SK-N-SH (cell line): ENCODE measurements around the gene MAPK11. TPM values are rescaled to one million over a fixed set of nuclear protein-coding genes. Genes with fewer than 3 reads are reported as not detected.
"Not testable (repeated sequence)": the region's sequence is repeated elsewhere in the genome, so short reads cannot be mapped to it uniquely, and the experiment has no call there.

Experiments used
- CTCF ChIA-PET: fragments of 300-600, 350-600 bp; formaldehyde crosslinking; extraction: SDS; loops from one replicate; lab custom pipeline; 2021; lab: Yijun Ruan, JAX
- POLR2A ChIA-PET: fragments of 350-600 bp; sonication (Branson Sonifier 250); formaldehyde crosslinking; extraction: SDS; loops from one replicate; lab custom pipeline; 2020; ENCODE audit warnings: antibody characterized with exemption, inconsistent platforms; lab: Yijun Ruan, JAX
- DNase-seq: peaks from one replicate; pipeline ENCODE4 v3.0.0; 2012
- H2AFZ ChIP-seq: fragments of 200-600 bp; sonication (generic); 2 replicates; pipeline ENCODE4 v1.8.1; 2016; ENCODE audit warnings: antibody characterized with exemption, mild to moderate bottlenecking, low read depth
- H3F3A ChIP-seq: fragments of 200-600 bp; sonication (generic); replicated peaks from 2 replicates; pipeline ENCODE3; 2016; ENCODE audit warnings: antibody characterized with exemption, mild to moderate bottlenecking; ENCODE audit not compliant: insufficient read depth
- H3K27ac ChIP-seq, 2 experiments: fragments of 200-500 bp in 1 of 2; fragments of 200-600 bp in 1 of 2; sonication (Bioruptor generic) in 1 of 2; sonication (generic), shearing (Covaris generic) in 1 of 2; 2 replicates each; pipeline versions ENCODE4 v1.5.1 to v1.6.1; 2014 to 2016; ENCODE audit warnings: low read depth in 2 of 2, inconsistent platforms in 1 of 2, low read length in 1 of 2, mild to moderate bottlenecking in 1 of 2, mixed read lengths in 1 of 2
- H3K27me3 ChIP-seq: fragments of 200-600 bp; sonication (generic), shearing (Covaris generic); 2 replicates; pipeline ENCODE4 v1.6.1; 2016; ENCODE audit warnings: mixed run types; ENCODE audit not compliant: insufficient read depth
- H3K36me3 ChIP-seq, 2 experiments: fragments of 200-500 bp in 1 of 2; fragments of 200-600 bp in 1 of 2; sonication (Bioruptor generic) in 1 of 2; sonication (generic) in 1 of 2; replicated peaks in 1 of 2; 2 replicates each; pipeline versions ENCODE3 to v1.5.1; 2014 to 2016; ENCODE audit warnings: low read length in 1 of 2, mild to moderate bottlenecking in 1 of 2; ENCODE audit not compliant: insufficient read depth in 2 of 2, control insufficient read depth in 1 of 2
- H3K4me1 ChIP-seq, 2 experiments: fragments of 200-500 bp in 1 of 2; fragments of 200-600 bp in 1 of 2; sonication (Bioruptor generic) in 1 of 2; sonication (generic), shearing (Covaris generic) in 1 of 2; 2 replicates each; pipeline versions ENCODE4 v1.5.1 to v1.6.1; 2014 to 2016; ENCODE audit warnings: low read depth in 1 of 2, low read length in 1 of 2, mixed run types in 1 of 2; ENCODE audit not compliant: insufficient read depth in 2 of 2, control insufficient read depth in 1 of 2
- H3K4me2 ChIP-seq: fragments of 200-600 bp; sonication (generic), shearing (Covaris generic); 2 replicates; pipeline ENCODE4 v1.6.1; 2017; ENCODE audit warnings: mixed run types
- H3K4me3 ChIP-seq, 2 experiments: fragments of 200-500 bp in 1 of 2; fragments of 200-600 bp in 1 of 2; sonication (Bioruptor generic) in 1 of 2; sonication (generic), shearing (Covaris generic) in 1 of 2; 2 replicates each; pipeline versions ENCODE4 v1.5.1 to v1.8.1; 2014 to 2016; ENCODE audit warnings: low read depth in 2 of 2, inconsistent platforms in 1 of 2, low read length in 1 of 2, mild to moderate bottlenecking in 1 of 2, mixed read lengths in 1 of 2, moderate library complexity in 1 of 2
- H3K79me2 ChIP-seq: fragments of 200-600 bp; sonication (generic); 2 replicates; pipeline ENCODE4 v1.8.1; 2017; ENCODE audit warnings: mild to moderate bottlenecking; ENCODE audit not compliant: insufficient read depth
- H3K9ac ChIP-seq: fragments of 200-600 bp; sonication (generic); 2 replicates; pipeline ENCODE4 v1.6.1; 2017; ENCODE audit warnings: mixed run types
- H3K9me2 ChIP-seq: fragments of 200-600 bp; sonication (generic); 2 replicates; pipeline ENCODE4 v1.6.1; 2017; ENCODE audit warnings: mixed run types
- H3K9me3 ChIP-seq: fragments of 200-600 bp; sonication (generic); 2 replicates; pipeline ENCODE4 v1.6.1; 2017; ENCODE audit warnings: mixed run types, mild to moderate bottlenecking, moderate library complexity
- H4K20me1 ChIP-seq: fragments of 200-600 bp; sonication (generic); 2 replicates; pipeline ENCODE4 v1.6.1; 2017; ENCODE audit warnings: mild to moderate bottlenecking, mixed run types; ENCODE audit not compliant: insufficient read depth
- CHD2 ChIP-seq: fragments of 150-350 bp; IDR thresholded peaks from 2 replicates; pipeline ENCODE4 v1.6.1; 2018; ENCODE audit warnings: low read length; ENCODE audit not compliant: partially characterized antibody
- EP300 ChIP-seq, 2 experiments: IDR thresholded peaks; 2 replicates each; pipeline versions ENCODE4 v1.4.0 to v1.6.1; 2012; ENCODE audit warnings: borderline replicate concordance in 1 of 2, low read depth in 1 of 2, low read length in 1 of 2
- FOXJ3 ChIP-seq: sonication (generic); formaldehyde crosslinking; IDR thresholded peaks from 2 replicates; pipeline ENCODE4 v1.5.1; 2020; ENCODE audit warnings: mild to moderate bottlenecking, missing genetic modification reagents
- GABPA ChIP-seq: IDR thresholded peaks from 2 replicates; pipeline ENCODE4 v1.4.0; 2012; ENCODE audit warnings: low read depth, mild to moderate bottlenecking
- JUND ChIP-seq: IDR thresholded peaks from 2 replicates; pipeline ENCODE4 v1.4.0; 2012
- NFIC ChIP-seq: IDR thresholded peaks from 2 replicates; pipeline ENCODE4 v1.4.0; 2012; ENCODE audit warnings: borderline replicate concordance
- NRF1 ChIP-seq: IDR thresholded peaks from 2 replicates; pipeline ENCODE4 v1.6.1; 2012; ENCODE audit warnings: low read depth, mild to moderate bottlenecking, low read length
- RAD21 ChIP-seq: IDR thresholded peaks from 2 replicates; pipeline ENCODE4 v1.6.1; 2012; ENCODE audit warnings: mild to moderate bottlenecking, low read length
- SIN3A ChIP-seq: IDR thresholded peaks from 2 replicates; pipeline ENCODE4 v1.6.1; 2012; ENCODE audit warnings: low read depth, mild to moderate bottlenecking, low read length, moderate library complexity, borderline replicate concordance
- SMC3 ChIP-seq: IDR thresholded peaks from 2 replicates; pipeline ENCODE4 v1.6.1; 2012; ENCODE audit warnings: low read depth, low read length, improper control_type of control experiment
- WGBS: methylation state at CpG from one replicate; pipeline ENCODE4 v1.1.6; 2017; ENCODE audit warnings: low lambda C conversion rate; 5-methylcytosine and 5-hydroxymethylcytosine counted together
- polyA plus RNA-seq, 3 experiments: library from polyadenylated mRNA; depleted of rRNA; stranded (reverse); fragments of >200 nt; gene quantifications; 2 replicates each; pipeline ENCODE4 v1.2.3, GENCODE V29; 2012
- TF ChIP-seq, protein P1 (sequence below): IDR thresholded peaks from 2 replicates; pipeline ENCODE4 v1.4.0; 2012; ENCODE audit warnings: low read depth
- TF ChIP-seq, protein P2 (sequence below): IDR thresholded peaks from 2 replicates; pipeline ENCODE4 v1.6.1; 2012; ENCODE audit warnings: mild to moderate bottlenecking, low read depth, low read length, moderate library complexity
- TF ChIP-seq, protein P3 (sequence below): IDR thresholded peaks from 2 replicates; pipeline ENCODE4; 2012
- TF ChIP-seq, protein P4 (sequence below): fragments of 200-600 bp; sonication (generic); IDR thresholded peaks from 2 replicates; pipeline ENCODE4 v1.6.1; 2017; ENCODE audit warnings: antibody characterized with exemption, mild to moderate bottlenecking, moderate library complexity

The MAPK11 gene
- polyA plus RNA-seq, 1 of the 3 experiments (the other 2 are of a cell fraction) = 36.0 TPM

DNA sequence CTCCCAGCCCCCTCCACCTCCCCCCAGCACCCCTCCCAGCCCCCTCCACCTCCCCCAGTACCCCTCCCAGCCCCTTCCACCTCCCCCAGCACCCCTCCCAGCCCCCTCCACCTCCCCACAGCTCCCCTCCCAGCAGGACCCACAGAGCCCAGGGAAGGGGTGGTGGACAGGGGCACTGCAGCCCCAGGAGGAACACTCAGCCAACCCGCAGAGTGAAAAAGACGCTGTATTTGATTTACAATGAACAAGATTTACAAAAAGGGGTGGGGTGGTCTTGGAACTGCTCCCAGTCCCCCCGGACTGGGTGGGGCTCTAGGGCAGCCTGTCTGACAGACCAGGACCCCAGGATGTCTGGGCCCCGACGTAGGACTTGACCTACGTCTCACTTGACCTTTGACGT is 4.6 kb upstream of the MAPK11 start (continued):
- TF ChIP-seq EP300 (IDR thresholded peaks at IDR 0.05; ENCODE audit: borderline replicate concordance in 1 of 2, low read depth in 1 of 2, low read length in 1 of 2) = no peak
- TF ChIP-seq FOXJ3 (CRISPR knock-in tag) = no peak
- TF ChIP-seq NRF1 = no peak
- TF ChIP-seq, protein P1, sequence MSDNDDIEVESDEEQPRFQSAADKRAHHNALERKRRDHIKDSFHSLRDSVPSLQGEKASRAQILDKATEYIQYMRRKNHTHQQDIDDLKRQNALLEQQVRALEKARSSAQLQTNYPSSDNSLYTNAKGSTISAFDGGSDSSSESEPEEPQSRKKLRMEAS = no peak
- TF ChIP-seq, protein P2, sequence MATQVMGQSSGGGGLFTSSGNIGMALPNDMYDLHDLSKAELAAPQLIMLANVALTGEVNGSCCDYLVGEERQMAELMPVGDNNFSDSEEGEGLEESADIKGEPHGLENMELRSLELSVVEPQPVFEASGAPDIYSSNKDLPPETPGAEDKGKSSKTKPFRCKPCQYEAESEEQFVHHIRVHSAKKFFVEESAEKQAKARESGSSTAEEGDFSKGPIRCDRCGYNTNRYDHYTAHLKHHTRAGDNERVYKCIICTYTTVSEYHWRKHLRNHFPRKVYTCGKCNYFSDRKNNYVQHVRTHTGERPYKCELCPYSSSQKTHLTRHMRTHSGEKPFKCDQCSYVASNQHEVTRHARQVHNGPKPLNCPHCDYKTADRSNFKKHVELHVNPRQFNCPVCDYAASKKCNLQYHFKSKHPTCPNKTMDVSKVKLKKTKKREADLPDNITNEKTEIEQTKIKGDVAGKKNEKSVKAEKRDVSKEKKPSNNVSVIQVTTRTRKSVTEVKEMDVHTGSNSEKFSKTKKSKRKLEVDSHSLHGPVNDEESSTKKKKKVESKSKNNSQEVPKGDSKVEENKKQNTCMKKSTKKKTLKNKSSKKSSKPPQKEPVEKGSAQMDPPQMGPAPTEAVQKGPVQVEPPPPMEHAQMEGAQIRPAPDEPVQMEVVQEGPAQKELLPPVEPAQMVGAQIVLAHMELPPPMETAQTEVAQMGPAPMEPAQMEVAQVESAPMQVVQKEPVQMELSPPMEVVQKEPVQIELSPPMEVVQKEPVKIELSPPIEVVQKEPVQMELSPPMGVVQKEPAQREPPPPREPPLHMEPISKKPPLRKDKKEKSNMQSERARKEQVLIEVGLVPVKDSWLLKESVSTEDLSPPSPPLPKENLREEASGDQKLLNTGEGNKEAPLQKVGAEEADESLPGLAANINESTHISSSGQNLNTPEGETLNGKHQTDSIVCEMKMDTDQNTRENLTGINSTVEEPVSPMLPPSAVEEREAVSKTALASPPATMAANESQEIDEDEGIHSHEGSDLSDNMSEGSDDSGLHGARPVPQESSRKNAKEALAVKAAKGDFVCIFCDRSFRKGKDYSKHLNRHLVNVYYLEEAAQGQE = no peak
- TF ChIP-seq, protein P3, sequence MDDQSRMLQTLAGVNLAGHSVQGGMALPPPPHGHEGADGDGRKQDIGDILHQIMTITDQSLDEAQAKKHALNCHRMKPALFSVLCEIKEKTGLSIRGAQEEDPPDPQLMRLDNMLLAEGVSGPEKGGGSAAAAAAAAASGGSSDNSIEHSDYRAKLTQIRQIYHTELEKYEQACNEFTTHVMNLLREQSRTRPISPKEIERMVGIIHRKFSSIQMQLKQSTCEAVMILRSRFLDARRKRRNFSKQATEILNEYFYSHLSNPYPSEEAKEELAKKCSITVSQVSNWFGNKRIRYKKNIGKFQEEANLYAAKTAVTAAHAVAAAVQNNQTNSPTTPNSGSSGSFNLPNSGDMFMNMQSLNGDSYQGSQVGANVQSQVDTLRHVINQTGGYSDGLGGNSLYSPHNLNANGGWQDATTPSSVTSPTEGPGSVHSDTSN = no peak
- TF ChIP-seq NFIC = no peak

DNA sequence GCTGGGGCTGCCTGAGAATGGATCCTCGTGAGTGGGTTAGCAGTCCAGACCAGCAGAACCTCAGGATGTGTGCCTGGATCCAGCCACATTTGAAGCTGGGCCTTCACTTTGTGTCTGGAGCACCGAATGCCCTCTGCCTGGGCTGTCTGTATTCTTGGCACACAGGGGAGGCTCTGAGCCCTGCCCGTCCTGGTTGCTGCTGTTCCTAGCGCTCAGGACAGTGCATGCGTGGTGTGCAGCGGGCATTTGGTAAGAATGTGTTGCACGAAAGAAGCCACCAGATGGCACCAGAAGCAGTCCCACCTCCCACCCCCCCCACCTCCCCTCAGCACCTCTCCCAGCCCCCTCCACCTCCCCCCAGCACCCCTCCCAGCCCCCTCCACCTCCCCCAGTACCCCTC is 4.1 kb upstream of the MAPK11 start:
- H3K4me1 ChIP-seq = peaks cover 7 to 15% of the 10 kb centered on the region in 2 experiments; a peak in 2 of 4 replicates
- peak; percentile 90 for DNase-seq
- H3K4me3 ChIP-seq = no peak overlapping the region
- peak overlapping the region in 1 of 2 experiments; percentile 11; a peak in 1 of 4 replicates for H3K27ac ChIP-seq
- H3K9me2 ChIP-seq = no peaks in the 10 kb centered on the region
- CTCF ChIA-PET = interaction anchor here (0.8 to 11.4 kb wide), 13 partner anchors 8 to 328 kb away, joined by 3 to 101 read pairs (median 9); partner anchors contain the start of genes DENND6B, HDAC10, MAPK12 and PPP6R2
- no peaks in the 10 kb centered on the region for H3K79me2 ChIP-seq
- H3K36me3 ChIP-seq = peaks cover 17 to 47% of the 10 kb centered on the region in 2 experiments
- TF ChIP-seq, protein P3 = no peak
- TF ChIP-seq CHD2 (no peak), JUND (no peak), RAD21 (peak; percentile 42), GABPA (no peak), SMC3 (peak; percentile 47; the same call in 1 of the 2 replicates), SIN3A (no peak)
- TF ChIP-seq, protein P4, sequence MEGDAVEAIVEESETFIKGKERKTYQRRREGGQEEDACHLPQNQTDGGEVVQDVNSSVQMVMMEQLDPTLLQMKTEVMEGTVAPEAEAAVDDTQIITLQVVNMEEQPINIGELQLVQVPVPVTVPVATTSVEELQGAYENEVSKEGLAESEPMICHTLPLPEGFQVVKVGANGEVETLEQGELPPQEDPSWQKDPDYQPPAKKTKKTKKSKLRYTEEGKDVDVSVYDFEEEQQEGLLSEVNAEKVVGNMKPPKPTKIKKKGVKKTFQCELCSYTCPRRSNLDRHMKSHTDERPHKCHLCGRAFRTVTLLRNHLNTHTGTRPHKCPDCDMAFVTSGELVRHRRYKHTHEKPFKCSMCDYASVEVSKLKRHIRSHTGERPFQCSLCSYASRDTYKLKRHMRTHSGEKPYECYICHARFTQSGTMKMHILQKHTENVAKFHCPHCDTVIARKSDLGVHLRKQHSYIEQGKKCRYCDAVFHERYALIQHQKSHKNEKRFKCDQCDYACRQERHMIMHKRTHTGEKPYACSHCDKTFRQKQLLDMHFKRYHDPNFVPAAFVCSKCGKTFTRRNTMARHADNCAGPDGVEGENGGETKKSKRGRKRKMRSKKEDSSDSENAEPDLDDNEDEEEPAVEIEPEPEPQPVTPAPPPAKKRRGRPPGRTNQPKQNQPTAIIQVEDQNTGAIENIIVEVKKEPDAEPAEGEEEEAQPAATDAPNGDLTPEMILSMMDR = peak; percentile 39
- H3F3A ChIP-seq = peaks cover 35% of the 10 kb centered on the region
- peaks cover 27% of the 10 kb centered on the region; the same call in 1 of the 2 replicates for H4K20me1 ChIP-seq
- H3K27me3 ChIP-seq = no peaks in the 10 kb centered on the region
- H3K9me3 ChIP-seq = no peaks in the 10 kb centered on the region
- POLR2A ChIA-PET = no interaction called here
- no peak overlapping the region for H3K9ac ChIP-seq
- no peak overlapping the region for H2AFZ ChIP-seq
- no peak overlapping the region for H3K4me2 ChIP-seq
- WGBS = no CpG with 5 or more reads among the region's 7 CpGs

DNA sequence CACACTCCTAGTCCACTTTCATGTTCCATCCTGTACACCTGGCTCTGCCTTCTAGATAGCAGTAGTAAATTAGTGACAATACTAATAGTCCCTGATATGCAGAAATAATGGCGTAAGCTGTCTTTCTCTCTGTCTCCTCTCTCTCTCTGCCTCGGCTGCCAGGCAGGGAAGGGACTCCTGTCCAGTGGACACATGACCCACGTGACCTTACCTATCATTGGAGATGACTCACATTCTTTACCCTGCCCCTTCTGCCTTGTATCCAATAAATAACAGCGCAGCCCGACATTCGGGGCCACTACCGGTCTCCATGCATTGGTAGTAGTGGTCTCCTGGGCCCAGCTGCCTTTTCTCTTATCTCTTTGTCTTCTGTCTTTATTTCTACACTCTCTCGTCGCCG is 3.6 kb upstream of the MAPK11 start:
- 96% methylated on average over 10 of the region's 10 CpGs for WGBS
- CTCF ChIA-PET = interaction anchor here (0.8 to 11.4 kb wide), 12 partner anchors 8 to 68 kb away, joined by 3 to 101 read pairs (median 9); partner anchors contain the start of genes DENND6B, HDAC10, MAPK12 and PPP6R2
- Histone ChIP-seq H3K4me1 (peaks cover 7 to 20% of the 10 kb centered on the region in 2 experiments; a peak in 2 of 4 replicates), H3K27ac (peak overlapping the region in 1 of 2 experiments; percentile 11; a peak in 1 of 4 replicates), H4K20me1 (peaks cover 27% of the 10 kb centered on the region; the same call in 1 of the 2 replicates), H3F3A (peaks cover 39% of the 10 kb centered on the region), H3K36me3 (peaks cover 17 to 42% of the 10 kb centered on the region in 2 experiments)
- H2AFZ ChIP-seq, H3K79me2 ChIP-seq, H3K27me3 ChIP-seq, DNase-seq, POLR2A ChIA-PET, H3K4me3 ChIP-seq, H3K9me3 ChIP-seq, H3K9ac ChIP-seq, H3K4me2 ChIP-seq, H3K9me2 ChIP-seq: not testable (repeated sequence)
